GM12878 (cell line): Measurements from ENCODE around the gene CLEC17A. TPM values are rescaled to one million over a fixed set of nuclear protein-coding genes. Genes with fewer than 3 reads are reported as not detected.

Experiments
- BACH1 ChIP-seq: fragments of 450-650 bp; IDR thresholded peaks from 2 replicates; pipeline ENCODE4 v1.6.1; 2017; ENCODE audit warnings: mild to moderate bottlenecking, borderline replicate concordance
- BRCA1 ChIP-seq: IDR thresholded peaks from 2 replicates; pipeline ENCODE4 v1.6.1; 2011; ENCODE audit warnings: low read depth, low read length, improper control_type of control experiment
- CBFB ChIP-seq: IDR thresholded peaks from 2 replicates; pipeline ENCODE4 v1.6.1; 2016; ENCODE audit warnings: antibody characterized with exemption, low read depth
- CEBPB ChIP-seq, 2 experiments: fragments of 150-350 bp in 1 of 2; IDR thresholded peaks; 2 replicates each; pipeline ENCODE4 v1.6.1; 2012 to 2014; ENCODE audit warnings: low read depth in 2 of 2, low read length in 2 of 2, borderline replicate concordance in 1 of 2, inconsistent platforms in 1 of 2
- CHD2 ChIP-seq: IDR thresholded peaks from 2 replicates; pipeline ENCODE4 v1.6.1; 2011; ENCODE audit warnings: low read depth, low read length, improper control_type of control experiment, borderline replicate concordance
- CHD4 ChIP-seq: fragments of 200-600 bp; sonication (generic); IDR thresholded peaks from 2 replicates; pipeline ENCODE4 v1.6.1; 2016; ENCODE audit warnings: mild to moderate bottlenecking
- EGR1 ChIP-seq, 2 experiments: IDR thresholded peaks; 1 replicate in 1 of 2; 2 replicates in 1 of 2; pipeline ENCODE4 v1.6.1; 2011 to 2012; ENCODE audit warnings: low read depth in 2 of 2, low read length in 2 of 2, borderline replicate concordance in 1 of 2, mild to moderate bottlenecking in 1 of 2, moderate library complexity in 1 of 2
- ELK1 ChIP-seq: IDR thresholded peaks from 2 replicates; pipeline ENCODE4 v1.6.1; 2012; ENCODE audit warnings: low read depth, low read length, improper control_type of control experiment
- FOXM1 ChIP-seq: IDR thresholded peaks from 2 replicates; pipeline ENCODE4 v1.6.1; 2012; ENCODE audit warnings: low read depth, mild to moderate bottlenecking, inconsistent platforms, low read length, moderate library complexity
- HCFC1 ChIP-seq: fragments of 150-350 bp; IDR thresholded peaks from 2 replicates; pipeline ENCODE4 v1.6.1; 2014; ENCODE audit warnings: low read length
- HDAC6 ChIP-seq: fragments of 200-600 bp; sonication (generic); IDR thresholded peaks from one replicate; pipeline ENCODE4 v1.8.0; 2017; ENCODE audit warnings: antibody characterized with exemption; ENCODE audit not compliant: unreplicated experiment
- KDM1A ChIP-seq: fragments of 200-600 bp; sonication (generic); IDR thresholded peaks from 2 replicates; pipeline ENCODE4 v1.6.1; 2016; ENCODE audit warnings: borderline replicate concordance
- NBN ChIP-seq: fragments of 450-650 bp; IDR thresholded peaks from 2 replicates; pipeline ENCODE4 v1.6.1; 2016
- PKNOX1 ChIP-seq: fragments of 450-650 bp; IDR thresholded peaks from 2 replicates; pipeline ENCODE4 v1.6.1; 2016; ENCODE audit warnings: mild to moderate bottlenecking
- POLR2AphosphoS2 ChIP-seq: IDR thresholded peaks from 2 replicates; pipeline ENCODE4 v1.6.1; 2011; ENCODE audit warnings: low read depth, mild to moderate bottlenecking, low read length, improper control_type of control experiment, moderate library complexity
- SMAD1 ChIP-seq: fragments of 450-650 bp; IDR thresholded peaks from 2 replicates; pipeline ENCODE4 v1.6.1; 2018; ENCODE audit warnings: mild to moderate bottlenecking, low read depth; ENCODE audit not compliant: partially characterized antibody
- SREBF2 ChIP-seq: IDR thresholded peaks from 2 replicates; pipeline ENCODE4 v1.6.1; 2012; ENCODE audit warnings: mild to moderate bottlenecking, low read length
- TCF12 ChIP-seq: IDR thresholded peaks from 2 replicates; pipeline ENCODE4 v1.6.1; 2011; ENCODE audit warnings: low read depth, mild to moderate bottlenecking, low read length
- USF2 ChIP-seq: IDR thresholded peaks from 2 replicates; pipeline ENCODE4 v1.6.1; 2011; ENCODE audit warnings: low read depth, low read length, improper control_type of control experiment, borderline replicate concordance
- ZZZ3 ChIP-seq: IDR thresholded peaks from 2 replicates; pipeline ENCODE4 v1.6.1; 2011; ENCODE audit warnings: low read depth; ENCODE audit not compliant: control insufficient read depth, insufficient read length
- polyA plus RNA-seq, 11 experiments: library from polyadenylated mRNA; depleted of rRNA in 4 of 11; unstranded in 6 of 11; stranded (reverse) in 5 of 11; fragments of >200 nt; fragmentation: Nextera tagmentation in 4 of 11; fragmentation: Illumina TruSeq in 1 of 11; extraction: Ambion mirVana in 4 of 11; extraction: Trizol in 1 of 11; gene quantifications; 1 replicate in 1 of 11; 2 replicates in 10 of 11; pipeline versions ENCODE4 v1.2.1 to v1.2.3, GENCODE V29; 2011 to 2016; ENCODE audit warnings: inconsistent platforms in 2 of 11, missing spikeins in 2 of 11, low read depth in 1 of 11
- total RNA-seq, 4 experiments: library from RNA; depleted of rRNA in 3 of 4; stranded (reverse); fragments of >200 nt in 3 of 4; fragmentation: Illumina TruSeq in 1 of 4; extraction: Trizol in 1 of 4; gene quantifications; 2 replicates each; pipeline versions ENCODE4 v1.2.1 to v1.2.3, GENCODE V29; 2013 to 2021
- TF ChIP-seq, protein P1 (sequence below): IDR thresholded peaks from 2 replicates; pipeline ENCODE4 v1.6.1; 2012; ENCODE audit warnings: improper control_type of control experiment, low read depth, low read length; ENCODE audit not compliant: insufficient replicate concordance
- TF ChIP-seq, protein P2 (sequence below): IDR thresholded peaks from 2 replicates; pipeline ENCODE4 v1.6.1; 2011; ENCODE audit warnings: low read depth, mild to moderate bottlenecking, low read length, moderate library complexity, borderline replicate concordance; ENCODE audit errors: extremely low read depth

CLEC17A gene
- total and polyA plus RNA-seq, 10 of the 15 experiments (the other 5 are each of a cell fraction or from before 2014, with no cell fraction given), result 12.9 to 131 (median 97.3) TPM

DNA sequence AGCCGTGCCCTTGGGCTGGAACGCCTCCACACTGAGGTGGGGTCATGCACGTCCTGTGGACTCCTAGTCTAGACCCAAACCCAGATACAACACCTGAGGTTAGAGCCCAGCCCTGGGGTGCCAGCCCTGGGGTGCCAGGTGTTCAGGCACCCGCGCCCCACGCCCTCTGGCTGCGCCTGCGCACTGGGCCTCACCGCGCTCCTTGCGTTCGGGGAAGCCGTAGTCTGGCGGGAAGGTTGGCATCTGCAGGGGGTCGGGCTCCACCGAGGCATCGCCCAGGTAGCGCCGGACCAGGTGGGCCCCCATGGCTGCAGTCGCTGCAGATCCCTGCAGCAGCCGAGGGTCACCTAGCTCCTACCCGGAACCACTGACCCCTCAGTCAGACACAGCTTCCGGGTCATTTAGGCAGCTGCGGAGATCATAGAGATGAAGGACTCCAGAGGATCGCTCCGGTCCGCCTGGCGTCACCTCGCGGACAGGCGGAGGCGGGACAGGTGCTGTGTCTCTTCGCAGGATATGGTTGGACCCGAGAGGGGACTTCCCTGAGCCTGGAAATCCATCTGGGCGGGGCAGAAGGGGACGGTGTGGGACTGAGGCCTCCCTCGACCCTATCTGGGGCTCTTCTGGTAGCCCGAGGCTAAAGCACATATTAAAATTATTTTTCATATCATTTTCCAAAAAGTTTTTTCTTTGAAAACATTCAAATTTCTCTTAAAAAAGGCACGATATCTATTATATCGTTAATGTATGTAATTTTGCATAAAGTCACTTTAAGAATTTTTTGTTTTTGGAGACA is 11.0 kb upstream of the CLEC17A start, which contains the start of gene NDUFB7 (continued):
- TF ChIP-seq CBFB (peak; percentile 49; the same call in 1 of the 2 replicates), BACH1 (peak; percentile 79; the same call in 1 of the 2 replicates), PKNOX1 (peak; percentile 64), USF2 (no peak), ZZZ3 (no peak), BRCA1 (no peak), NBN (peak; percentile 91), HDAC6 (no peak), HCFC1 (peak; percentile 81), CHD2 (peak; percentile 63; the same call in 1 of the 2 replicates), ELK1 (no peak), EGR1 (IDR thresholded peaks at IDR 0.05; ENCODE audit: borderline replicate concordance in 1 of 2, low read depth in 2 of 2, low read length in 2 of 2) (peak in 1 of 2 experiments; percentile 90; a peak in 2 of 3 replicates), KDM1A (no peak), SREBF2 (no peak), POLR2AphosphoS2 (0 out of 2 replicates have a peak, but pooled peaks have one; percentile 74), SMAD1 (no peak), CEBPB (IDR thresholded peaks at IDR 0.05; ENCODE audit: borderline replicate concordance in 1 of 2, low read depth in 2 of 2, low read length in 2 of 2) (no peak), CHD4 (no peak), FOXM1 (no peak), TCF12 (peak; percentile 90)
- TF ChIP-seq, protein P1, sequence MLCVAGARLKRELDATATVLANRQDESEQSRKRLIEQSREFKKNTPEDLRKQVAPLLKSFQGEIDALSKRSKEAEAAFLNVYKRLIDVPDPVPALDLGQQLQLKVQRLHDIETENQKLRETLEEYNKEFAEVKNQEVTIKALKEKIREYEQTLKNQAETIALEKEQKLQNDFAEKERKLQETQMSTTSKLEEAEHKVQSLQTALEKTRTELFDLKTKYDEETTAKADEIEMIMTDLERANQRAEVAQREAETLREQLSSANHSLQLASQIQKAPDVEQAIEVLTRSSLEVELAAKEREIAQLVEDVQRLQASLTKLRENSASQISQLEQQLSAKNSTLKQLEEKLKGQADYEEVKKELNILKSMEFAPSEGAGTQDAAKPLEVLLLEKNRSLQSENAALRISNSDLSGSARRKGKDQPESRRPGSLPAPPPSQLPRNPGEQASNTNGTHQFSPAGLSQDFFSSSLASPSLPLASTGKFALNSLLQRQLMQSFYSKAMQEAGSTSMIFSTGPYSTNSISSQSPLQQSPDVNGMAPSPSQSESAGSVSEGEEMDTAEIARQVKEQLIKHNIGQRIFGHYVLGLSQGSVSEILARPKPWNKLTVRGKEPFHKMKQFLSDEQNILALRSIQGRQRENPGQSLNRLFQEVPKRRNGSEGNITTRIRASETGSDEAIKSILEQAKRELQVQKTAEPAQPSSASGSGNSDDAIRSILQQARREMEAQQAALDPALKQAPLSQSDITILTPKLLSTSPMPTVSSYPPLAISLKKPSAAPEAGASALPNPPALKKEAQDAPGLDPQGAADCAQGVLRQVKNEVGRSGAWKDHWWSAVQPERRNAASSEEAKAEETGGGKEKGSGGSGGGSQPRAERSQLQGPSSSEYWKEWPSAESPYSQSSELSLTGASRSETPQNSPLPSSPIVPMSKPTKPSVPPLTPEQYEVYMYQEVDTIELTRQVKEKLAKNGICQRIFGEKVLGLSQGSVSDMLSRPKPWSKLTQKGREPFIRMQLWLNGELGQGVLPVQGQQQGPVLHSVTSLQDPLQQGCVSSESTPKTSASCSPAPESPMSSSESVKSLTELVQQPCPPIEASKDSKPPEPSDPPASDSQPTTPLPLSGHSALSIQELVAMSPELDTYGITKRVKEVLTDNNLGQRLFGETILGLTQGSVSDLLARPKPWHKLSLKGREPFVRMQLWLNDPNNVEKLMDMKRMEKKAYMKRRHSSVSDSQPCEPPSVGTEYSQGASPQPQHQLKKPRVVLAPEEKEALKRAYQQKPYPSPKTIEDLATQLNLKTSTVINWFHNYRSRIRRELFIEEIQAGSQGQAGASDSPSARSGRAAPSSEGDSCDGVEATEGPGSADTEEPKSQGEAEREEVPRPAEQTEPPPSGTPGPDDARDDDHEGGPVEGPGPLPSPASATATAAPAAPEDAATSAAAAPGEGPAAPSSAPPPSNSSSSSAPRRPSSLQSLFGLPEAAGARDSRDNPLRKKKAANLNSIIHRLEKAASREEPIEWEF, result no peak
- TF ChIP-seq, protein P2, sequence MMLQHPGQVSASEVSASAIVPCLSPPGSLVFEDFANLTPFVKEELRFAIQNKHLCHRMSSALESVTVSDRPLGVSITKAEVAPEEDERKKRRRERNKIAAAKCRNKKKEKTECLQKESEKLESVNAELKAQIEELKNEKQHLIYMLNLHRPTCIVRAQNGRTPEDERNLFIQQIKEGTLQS, result no peak
